GM23338 (cell line): ENCODE measurements around the gene PLAAT1. TPM values are rescaled to one million over a fixed set of nuclear protein-coding genes. Genes with fewer than 3 reads are reported as not detected.
A peak's percentile ranks its signal among the peaks of the same experiment; 100 is the strongest.

Experiments used
- ATAC-seq: fragments of 200-7000 bp; cut with Tn5 transposase; 3 replicates; pipeline ENCODE4 v1.9.1; 2020
- DNase-seq: peaks from one replicate; pipeline ENCODE4 v3.0.0-alpha.2; 2015; ENCODE audit warnings: low spot score
- H2AFZ ChIP-seq: fragments of 200-600 bp; sonication (generic); 2 replicates; pipeline ENCODE4 v1.8.0; 2016; ENCODE audit warnings: antibody characterized with exemption, mild to moderate bottlenecking, moderate library complexity
- H3F3A ChIP-seq: fragments of 200-600 bp; sonication (generic); replicated peaks from 2 replicates; pipeline ENCODE4 v1.8.0; 2017; ENCODE audit warnings: antibody characterized with exemption, mixed run types, low read depth
- H3K27ac ChIP-seq: fragments of 200-600 bp; sonication (generic); 2 replicates; pipeline ENCODE4 v1.6.1; 2016; ENCODE audit warnings: low read depth
- H3K27me3 ChIP-seq: fragments of 200-600 bp; sonication (generic); 2 replicates; pipeline ENCODE4 v1.8.0; 2016; ENCODE audit warnings: mild to moderate bottlenecking, mixed run types, moderate library complexity; ENCODE audit not compliant: insufficient read depth
- H3K36me3 ChIP-seq: fragments of 200-600 bp; sonication (generic); 2 replicates; pipeline ENCODE4 v1.8.0; 2016; ENCODE audit warnings: mild to moderate bottlenecking; ENCODE audit not compliant: insufficient read depth
- H3K4me1 ChIP-seq: fragments of 200-600 bp; sonication (generic); 2 replicates; pipeline ENCODE4 v1.8.0; 2016; ENCODE audit warnings: mild to moderate bottlenecking, moderate library complexity; ENCODE audit not compliant: insufficient read depth
- H3K4me2 ChIP-seq: fragments of 200-600 bp; sonication (generic); 2 replicates; pipeline ENCODE4 v1.7.1; 2017; ENCODE audit warnings: mixed run types
- H3K4me3 ChIP-seq: fragments of 200-600 bp; sonication (generic); 2 replicates; pipeline ENCODE4 v1.6.1; 2016; ENCODE audit warnings: mixed run types
- H3K79me2 ChIP-seq: fragments of 200-600 bp; sonication (generic); replicated peaks from 2 replicates; pipeline ENCODE4 v1.8.0; 2017; ENCODE audit warnings: mild to moderate bottlenecking; ENCODE audit not compliant: insufficient read depth
- H3K9me2 ChIP-seq: fragments of 200-600 bp; sonication (generic); 2 replicates; pipeline ENCODE4 v1.8.0; 2017; ENCODE audit not compliant: insufficient read depth
- H4K20me1 ChIP-seq: fragments of 200-600 bp; sonication (generic); replicated peaks from 2 replicates; pipeline ENCODE4 v1.8.0; 2017; ENCODE audit warnings: mild to moderate bottlenecking; ENCODE audit not compliant: insufficient read depth
- H3K27ac Mint-ChIP-seq: 2 replicates; pipeline ENCODE4 v1.8.0; 2020; ENCODE audit warnings: inconsistent platforms, mild to moderate bottlenecking, moderate library complexity, mixed read lengths
- H3K27me3 Mint-ChIP-seq: 3 replicates; pipeline ENCODE4 v1.8.0; 2022; ENCODE audit warnings: low read depth, mild to moderate bottlenecking, moderate library complexity, mixed read lengths, inconsistent platforms; ENCODE audit not compliant: insufficient read depth, poor library complexity
- H3K36me3 Mint-ChIP-seq: 3 replicates; pipeline ENCODE4 v1.8.0; 2021; ENCODE audit warnings: low read depth, mild to moderate bottlenecking, inconsistent platforms, moderate library complexity, mixed read lengths
- H3K4me1 Mint-ChIP-seq: 3 replicates; pipeline ENCODE4 v1.8.0; 2020; ENCODE audit warnings: mild to moderate bottlenecking, inconsistent platforms, mixed read lengths
- H3K4me3 Mint-ChIP-seq: 3 replicates; pipeline ENCODE4 v1.8.0; 2021; ENCODE audit warnings: moderate library complexity, mild to moderate bottlenecking, inconsistent platforms, mixed read lengths
- H3K9me3 Mint-ChIP-seq: 3 replicates; pipeline ENCODE4 v1.8.0; 2020; ENCODE audit warnings: moderate library complexity, mild to moderate bottlenecking, inconsistent platforms, mixed read lengths
- CREB1 ChIP-seq: fragments of 250-450 bp; sonication (Bioruptor Pico); IDR thresholded peaks from 2 replicates; pipeline ENCODE4 v1.5.0; 2020; ENCODE audit warnings: low read depth, mild to moderate bottlenecking, moderate library complexity
- EZH2 ChIP-seq: fragments of 200-600 bp; sonication (generic); IDR thresholded peaks from one replicate; pipeline ENCODE4 v1.8.0; 2017; ENCODE audit warnings: antibody characterized with exemption, mild to moderate bottlenecking, low read depth; ENCODE audit not compliant: unreplicated experiment
- REST ChIP-seq: IDR thresholded peaks from one replicate; pipeline ENCODE4 v1.6.1; 2018; ENCODE audit warnings: antibody characterized with exemption; ENCODE audit not compliant: unreplicated experiment
- long read RNA-seq: library from polyadenylated mRNA; unstranded; transcript quantifications from one replicate; pipeline ENCODE4 v2.0.0, GENCODE V29; 2020; ENCODE audit not compliant: unreplicated experiment
- polyA plus RNA-seq: library from polyadenylated mRNA; unstranded; fragments of >200 nt; fragmentation: Nextera tagmentation; extraction: Ambion mirVana; gene quantifications from 2 replicates; pipeline ENCODE4 v1.2.1, GENCODE V29; 2016
- total RNA-seq: library from RNA; depleted of rRNA; stranded (reverse); fragments of >200 nt; shearing (Covaris generic); gene quantifications from 2 replicates; pipeline ENCODE4 v1.2.3, GENCODE V29; 2014; rRNA removed
- TF ChIP-seq, protein P1 (sequence below): fragments of 250-450 bp; sonication (Bioruptor Pico); IDR thresholded peaks from 2 replicates; pipeline ENCODE4 v1.5.0; 2020; ENCODE audit warnings: mild to moderate bottlenecking, moderate library complexity

Gene PLAAT1
- 5.4 and 6.6 TPM in 2 replicates for total RNA-seq
- polyA plus RNA-seq: 6.6 and 6.7 TPM in 2 replicates
- long read RNA-seq, transcript HRASLS-201 (4 exons, 1,066 nt): major isoform, 7 of 12 reads
- long read RNA-seq, partial matches to known transcripts: 0 of 12 reads
- long read RNA-seq, other reads (novel, unspliced or antisense): 5 of 12 reads

GRCh38 chr3:193240850-193241706 is at the start of gene PLAAT1:
TSS of gene PLAAT1 (plus strand) at chr3:193241222. CDS start at chr3:193255651, 14,429 bp downstream.
- ATAC-seq (peak; percentile 91), DNase-seq (peak; percentile 81)
- Histone ChIP-seq H2AFZ (peak within 1 kb of the TSS; percentile 99), H3K9me2 (no peaks in the 10 kb centered on the region), H3K4me1 (no peaks in the 10 kb centered on the region; the same call in 1 of the 2 replicates), H4K20me1 (no peaks in the 10 kb centered on the region), H3K4me3 (peak within 1 kb of the TSS; percentile 75), H3K27me3 (peaks cover 14% of the 10 kb centered on the region), H3K27ac (no peak within 1 kb of the TSS), H3K79me2 (0 out of 2 replicates have a peak, but pooled peaks cover 4% of the 10 kb centered on the region), H3K36me3 (no peaks in the 10 kb centered on the region), H3F3A (no peaks in the 10 kb centered on the region), H3K4me2 (peak within 1 kb of the TSS; percentile 95)
- Mint-ChIP-seq H3K4me1 (peaks cover 13% of the 10 kb centered on the region), H3K27ac (peak within 1 kb of the TSS; percentile 80; the same call in 1 of the 2 replicates), H3K9me3 (no peaks in the 10 kb centered on the region; the same call in 2 of the 3 replicates), H3K27me3 (peaks cover 3% of the 10 kb centered on the region), H3K4me3 (peak within 1 kb of the TSS; percentile 84), H3K36me3 (peaks cover 4% of the 10 kb centered on the region; the same call in 2 of the 3 replicates)
- TF ChIP-seq REST (no peak), CREB1 (CRISPR knock-in tag) (no peak), EZH2 (no peak)
- TF ChIP-seq, protein P1, sequence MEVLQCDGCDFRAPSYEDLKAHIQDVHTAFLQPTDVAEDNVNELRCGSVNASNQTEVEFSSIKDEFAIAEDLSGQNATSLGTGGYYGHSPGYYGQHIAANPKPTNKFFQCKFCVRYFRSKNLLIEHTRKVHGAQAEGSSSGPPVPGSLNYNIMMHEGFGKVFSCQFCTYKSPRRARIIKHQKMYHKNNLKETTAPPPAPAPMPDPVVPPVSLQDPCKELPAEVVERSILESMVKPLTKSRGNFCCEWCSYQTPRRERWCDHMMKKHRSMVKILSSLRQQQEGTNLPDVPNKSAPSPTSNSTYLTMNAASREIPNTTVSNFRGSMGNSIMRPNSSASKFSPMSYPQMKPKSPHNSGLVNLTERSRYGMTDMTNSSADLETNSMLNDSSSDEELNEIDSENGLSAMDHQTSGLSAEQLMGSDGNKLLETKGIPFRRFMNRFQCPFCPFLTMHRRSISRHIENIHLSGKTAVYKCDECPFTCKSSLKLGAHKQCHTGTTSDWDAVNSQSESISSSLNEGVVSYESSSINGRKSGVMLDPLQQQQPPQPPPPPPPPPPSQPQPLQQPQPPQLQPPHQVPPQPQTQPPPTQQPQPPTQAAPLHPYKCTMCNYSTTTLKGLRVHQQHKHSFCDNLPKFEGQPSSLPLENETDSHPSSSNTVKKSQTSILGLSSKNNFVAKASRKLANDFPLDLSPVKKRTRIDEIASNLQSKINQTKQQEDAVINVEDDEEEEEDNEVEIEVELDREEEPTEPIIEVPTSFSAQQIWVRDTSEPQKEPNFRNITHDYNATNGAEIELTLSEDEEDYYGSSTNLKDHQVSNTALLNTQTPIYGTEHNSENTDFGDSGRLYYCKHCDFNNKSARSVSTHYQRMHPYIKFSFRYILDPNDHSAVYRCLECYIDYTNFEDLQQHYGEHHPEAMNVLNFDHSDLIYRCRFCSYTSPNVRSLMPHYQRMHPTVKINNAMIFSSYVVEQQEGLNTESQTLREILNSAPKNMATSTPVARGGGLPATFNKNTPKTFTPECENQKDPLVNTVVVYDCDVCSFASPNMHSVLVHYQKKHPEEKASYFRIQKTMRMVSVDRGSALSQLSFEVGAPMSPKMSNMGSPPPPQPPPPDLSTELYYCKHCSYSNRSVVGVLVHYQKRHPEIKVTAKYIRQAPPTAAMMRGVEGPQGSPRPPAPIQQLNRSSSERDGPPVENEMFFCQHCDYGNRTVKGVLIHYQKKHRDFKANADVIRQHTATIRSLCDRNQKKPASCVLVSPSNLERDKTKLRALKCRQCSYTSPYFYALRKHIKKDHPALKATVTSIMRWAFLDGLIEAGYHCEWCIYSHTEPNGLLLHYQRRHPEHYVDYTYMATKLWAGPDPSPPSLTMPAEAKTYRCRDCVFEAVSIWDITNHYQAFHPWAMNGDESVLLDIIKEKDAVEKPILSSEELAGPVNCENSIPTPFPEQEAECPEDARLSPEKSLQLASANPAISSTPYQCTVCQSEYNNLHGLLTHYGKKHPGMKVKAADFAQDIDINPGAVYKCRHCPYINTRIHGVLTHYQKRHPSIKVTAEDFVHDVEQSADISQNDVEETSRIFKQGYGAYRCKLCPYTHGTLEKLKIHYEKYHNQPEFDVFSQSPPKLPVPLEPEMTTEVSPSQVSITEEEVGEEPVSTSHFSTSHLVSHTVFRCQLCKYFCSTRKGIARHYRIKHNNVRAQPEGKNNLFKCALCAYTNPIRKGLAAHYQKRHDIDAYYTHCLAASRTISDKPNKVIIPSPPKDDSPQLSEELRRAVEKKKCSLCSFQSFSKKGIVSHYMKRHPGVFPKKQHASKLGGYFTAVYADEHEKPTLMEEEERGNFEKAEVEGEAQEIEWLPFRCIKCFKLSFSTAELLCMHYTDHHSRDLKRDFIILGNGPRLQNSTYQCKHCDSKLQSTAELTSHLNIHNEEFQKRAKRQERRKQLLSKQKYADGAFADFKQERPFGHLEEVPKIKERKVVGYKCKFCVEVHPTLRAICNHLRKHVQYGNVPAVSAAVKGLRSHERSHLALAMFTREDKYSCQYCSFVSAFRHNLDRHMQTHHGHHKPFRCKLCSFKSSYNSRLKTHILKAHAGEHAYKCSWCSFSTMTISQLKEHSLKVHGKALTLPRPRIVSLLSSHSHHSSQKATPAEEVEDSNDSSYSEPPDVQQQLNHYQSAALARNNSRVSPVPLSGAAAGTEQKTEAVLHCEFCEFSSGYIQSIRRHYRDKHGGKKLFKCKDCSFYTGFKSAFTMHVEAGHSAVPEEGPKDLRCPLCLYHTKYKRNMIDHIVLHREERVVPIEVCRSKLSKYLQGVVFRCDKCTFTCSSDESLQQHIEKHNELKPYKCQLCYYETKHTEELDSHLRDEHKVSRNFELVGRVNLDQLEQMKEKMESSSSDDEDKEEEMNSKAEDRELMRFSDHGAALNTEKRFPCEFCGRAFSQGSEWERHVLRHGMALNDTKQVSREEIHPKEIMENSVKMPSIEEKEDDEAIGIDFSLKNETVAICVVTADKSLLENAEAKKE (CRISPR knock-in tag): no peak
